ENCODE data around the gene RASAL2.

The RASAL2 gene

GRCh38 chr1:178472531-178472930 lies 378.6 kb downstream of the RASAL2 start:
- no peak for DNase-seq

GRCh38 chr1:178477373-178477772 lies 383.5 kb downstream of the RASAL2 start:
- DNase-seq = no peak

GRCh38 chr1:178477841-178478240 lies 383.9 kb downstream of the RASAL2 start:
- no peak for DNase-seq

GRCh38 chr1:178483251-178483957 lies 389.5 kb downstream of the RASAL2 start:
- DNase-seq = no peak

GRCh38 chr1:178484698-178485225 lies 390.9 kb downstream of the RASAL2 start:
- DNase-seq = no peak

GRCh38 chr1:178485541-178485981 lies 391.7 kb downstream of the RASAL2 start:
- no peak for DNase-seq

- no peak for DNase-seq
These were observed 392.5 kb downstream of the RASAL2 start for GRCh38 chr1:178486100-178487069.

GRCh38 chr1:178487070-178487615 lies 393.2 kb downstream of the RASAL2 start:
- DNase-seq = no peak

- DNase-seq = no peak
These were observed 394.5 kb downstream of the RASAL2 start for GRCh38 chr1:178488393-178488792.

- DNase-seq = no peak
These were observed 395.5 kb downstream of the RASAL2 start for GRCh38 chr1:178489399-178489798.

- DNase-seq = no peak
These were observed 396.2 kb downstream of the RASAL2 start for GRCh38 chr1:178490136-178490535.

GRCh38 chr1:178490967-178491366 lies 397.1 kb downstream of the RASAL2 start:
- DNase-seq = no peak

- DNase-seq = no peak
These were observed 397.8 kb downstream of the RASAL2 start for GRCh38 chr1:178491721-178492120.

- DNase-seq = no peak
These were observed 398.4 kb downstream of the RASAL2 start for GRCh38 chr1:178492341-178492740.

GRCh38 chr1:178493301-178493741 lies 399.4 kb downstream of the RASAL2 start:
- no peak for DNase-seq

- no peak for DNase-seq
These were observed 400.7 kb downstream of the RASAL2 start for GRCh38 chr1:178494569-178494971.

- DNase-seq = no peak
These were observed 401.3 kb downstream of the RASAL2 start for GRCh38 chr1:178495158-178495557.

- no peak for DNase-seq
These were observed 402.0 kb downstream of the RASAL2 start for GRCh38 chr1:178495741-178496409.

GRCh38 chr1:178496410-178497135 lies 402.7 kb downstream of the RASAL2 start, which contains the start of gene CLEC20A:
Gene CLEC20A (minus strand): TSS chr1:178496964. CDS start chr1:178496939, 25 bp downstream.
- no peak for DNase-seq

GRCh38 chr1:178497903-178498478 lies 404.1 kb downstream of the RASAL2 start:
- no peak for DNase-seq

GRCh38 chr1:178498896-178499675 lies 405.2 kb downstream of the RASAL2 start:
- DNase-seq = no peak

All from amniotic stem cell (primary cell).